ENCODE measurements around the gene IL3RA.

DNA sequence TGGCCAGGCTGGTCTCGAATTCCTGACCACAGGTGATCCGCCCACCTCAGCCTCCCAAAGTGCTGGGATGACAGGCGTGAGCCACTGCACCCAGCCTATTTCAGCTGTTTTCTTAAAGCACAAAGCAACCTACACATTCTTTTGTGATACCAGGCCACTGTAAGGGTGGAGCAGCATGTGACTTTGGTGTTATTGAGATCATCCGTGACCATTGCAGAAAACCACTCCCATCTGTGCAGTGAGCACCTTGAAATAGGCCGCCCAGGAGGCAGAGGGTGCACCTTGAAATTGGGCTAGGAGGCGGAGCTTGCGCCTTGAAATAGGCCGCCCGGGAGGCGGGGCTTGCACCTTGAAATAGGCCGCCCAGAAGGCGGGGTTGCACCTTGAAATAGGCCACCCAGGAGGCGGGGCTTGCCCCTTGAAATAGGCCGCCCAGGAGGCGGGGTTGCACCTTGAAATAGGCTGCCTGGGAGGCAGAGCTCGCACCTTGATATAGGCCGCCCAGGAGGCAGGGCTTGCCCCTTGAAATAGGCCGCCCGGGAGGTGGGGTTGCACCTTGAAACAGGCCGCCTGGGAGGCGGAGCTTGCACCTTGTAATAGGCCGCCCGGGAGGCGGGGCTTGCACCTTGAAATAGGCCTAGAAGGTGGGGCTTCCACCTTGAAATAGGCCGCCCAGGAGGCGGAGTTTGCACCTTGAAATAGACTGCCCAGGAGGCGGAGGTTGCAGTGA is 64.3 kb downstream of the IL3RA start:
- TF ChIP-seq, protein P1, sequence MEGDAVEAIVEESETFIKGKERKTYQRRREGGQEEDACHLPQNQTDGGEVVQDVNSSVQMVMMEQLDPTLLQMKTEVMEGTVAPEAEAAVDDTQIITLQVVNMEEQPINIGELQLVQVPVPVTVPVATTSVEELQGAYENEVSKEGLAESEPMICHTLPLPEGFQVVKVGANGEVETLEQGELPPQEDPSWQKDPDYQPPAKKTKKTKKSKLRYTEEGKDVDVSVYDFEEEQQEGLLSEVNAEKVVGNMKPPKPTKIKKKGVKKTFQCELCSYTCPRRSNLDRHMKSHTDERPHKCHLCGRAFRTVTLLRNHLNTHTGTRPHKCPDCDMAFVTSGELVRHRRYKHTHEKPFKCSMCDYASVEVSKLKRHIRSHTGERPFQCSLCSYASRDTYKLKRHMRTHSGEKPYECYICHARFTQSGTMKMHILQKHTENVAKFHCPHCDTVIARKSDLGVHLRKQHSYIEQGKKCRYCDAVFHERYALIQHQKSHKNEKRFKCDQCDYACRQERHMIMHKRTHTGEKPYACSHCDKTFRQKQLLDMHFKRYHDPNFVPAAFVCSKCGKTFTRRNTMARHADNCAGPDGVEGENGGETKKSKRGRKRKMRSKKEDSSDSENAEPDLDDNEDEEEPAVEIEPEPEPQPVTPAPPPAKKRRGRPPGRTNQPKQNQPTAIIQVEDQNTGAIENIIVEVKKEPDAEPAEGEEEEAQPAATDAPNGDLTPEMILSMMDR (IDR thresholded peaks at IDR 0.05), result no peak
- no peak for TF ChIP-seq POLR2A (IDR thresholded peaks at IDR 0.05)
